GM18868 (cell line): ENCODE measurements around the gene KIF4A.
A peak's percentile ranks its signal among the peaks of the same experiment; 100 is the strongest.
"Not testable (repeated sequence)": the region's sequence is repeated elsewhere in the genome, so short reads cannot be mapped to it uniquely, and the experiment has no call there.

ENCODE experiments used
- ATAC-seq: cut with Tn5 transposase; IDR thresholded peaks from one replicate; pipeline ENCODE4 v1.9.1; 2021; ENCODE audit warnings: mild to moderate bottlenecking, moderate library complexity; ENCODE audit not compliant: unreplicated experiment

Gene KIF4A

GRCh38 chrX:70360366-70360765 is 70.5 kb downstream of the KIF4A start:
- ATAC-seq, result no peak

GRCh38 chrX:70368731-70369130 is 78.8 kb downstream of the KIF4A start:
- ATAC-seq, result not testable (repeated sequence)

GRCh38 chrX:70386235-70386634 is 96.3 kb downstream of the KIF4A start:
- no peak for ATAC-seq

- ATAC-seq, result no peak
Observed at GRCh38 chrX:70398899-70399298, 109.0 kb downstream of the KIF4A start.

- ATAC-seq, result not testable (repeated sequence)
Observed at GRCh38 chrX:70400181-70400580, 110.3 kb downstream of the KIF4A start.

- ATAC-seq, result no peak
Observed at GRCh38 chrX:70402721-70403120, 112.8 kb downstream of the KIF4A start.

GRCh38 chrX:70405003-70405402 is 115.1 kb downstream of the KIF4A start:
- ATAC-seq, result no peak

- ATAC-seq, result no peak
Observed at GRCh38 chrX:70410921-70411320, 121.0 kb downstream of the KIF4A start.

- peak; percentile 87 for ATAC-seq
Observed at GRCh38 chrX:70411475-70411874, 121.6 kb downstream of the KIF4A start.

GRCh38 chrX:70421618-70422017 is 131.7 kb downstream of the KIF4A start:
- no peak for ATAC-seq

GRCh38 chrX:70422851-70423341 is 133.0 kb downstream of the KIF4A start, which contains the start of gene GDPD2:
GDPD2 (plus strand) TSS chrX:70423314; CDS start chrX:70424985, 1,671 bp downstream.
- ATAC-seq, result no peak

- no peak for ATAC-seq
Observed at GRCh38 chrX:70423936-70424675, 134.2 kb downstream of the KIF4A start.

- no peak for ATAC-seq
Observed at GRCh38 chrX:70424801-70425200, 134.9 kb downstream of the KIF4A start.

- no peak for ATAC-seq
Observed at GRCh38 chrX:70426286-70427278, 136.7 kb downstream of the KIF4A start.

GRCh38 chrX:70427365-70427764 is 137.5 kb downstream of the KIF4A start:
- ATAC-seq, result no peak

GRCh38 chrX:70429759-70430158 is 139.9 kb downstream of the KIF4A start:
- ATAC-seq, result no peak

GRCh38 chrX:70432936-70433847 is 143.3 kb downstream of the KIF4A start:
- no peak for ATAC-seq

- ATAC-seq, result peak; percentile 73
Observed at GRCh38 chrX:70433848-70434351, 144.0 kb downstream of the KIF4A start.

GRCh38 chrX:70434352-70434866 is 144.5 kb downstream of the KIF4A start:
- ATAC-seq, result peak; percentile 57
